H4 (cell line): ENCODE measurements around the gene C21orf58. TPM values are rescaled to one million over a fixed set of nuclear protein-coding genes. Genes with fewer than 3 reads are reported as not detected.

Experiments used
- DNase-seq: peaks from one replicate; pipeline ENCODE4 v3.0.0-alpha.2; 2015; ENCODE audit warnings: low spot score
- total RNA-seq: library from RNA; depleted of rRNA; stranded (reverse); fragments of >200 nt; shearing (Covaris generic); gene quantifications from 2 replicates; pipeline ENCODE4 v1.2.3, GENCODE V29; 2014

C21orf58 gene
- total RNA-seq, 1 experiment from 2014 or later = 7.7 TPM

DNA sequence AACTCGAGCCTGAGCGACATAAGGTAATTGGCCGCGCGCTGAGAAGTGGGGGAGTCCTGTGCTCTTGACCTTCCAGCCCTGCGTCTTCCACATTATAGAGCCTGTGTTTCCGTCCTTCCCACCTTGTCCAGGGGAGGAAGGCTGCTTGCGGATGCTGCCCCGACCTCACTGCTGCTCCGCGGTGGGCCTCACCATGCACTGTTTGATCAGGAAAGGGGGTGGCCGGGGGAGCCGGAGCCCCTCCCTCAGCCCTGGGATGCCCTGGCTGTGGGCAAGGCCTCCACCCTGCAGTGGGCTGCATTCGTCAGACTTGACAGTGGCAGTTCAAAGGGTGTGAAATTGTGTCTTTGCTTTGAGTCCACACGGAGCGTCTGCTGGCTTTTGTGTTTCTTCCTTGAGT lies 30.4 kb upstream of the C21orf58 start:
- DNase-seq = no peak

DNA sequence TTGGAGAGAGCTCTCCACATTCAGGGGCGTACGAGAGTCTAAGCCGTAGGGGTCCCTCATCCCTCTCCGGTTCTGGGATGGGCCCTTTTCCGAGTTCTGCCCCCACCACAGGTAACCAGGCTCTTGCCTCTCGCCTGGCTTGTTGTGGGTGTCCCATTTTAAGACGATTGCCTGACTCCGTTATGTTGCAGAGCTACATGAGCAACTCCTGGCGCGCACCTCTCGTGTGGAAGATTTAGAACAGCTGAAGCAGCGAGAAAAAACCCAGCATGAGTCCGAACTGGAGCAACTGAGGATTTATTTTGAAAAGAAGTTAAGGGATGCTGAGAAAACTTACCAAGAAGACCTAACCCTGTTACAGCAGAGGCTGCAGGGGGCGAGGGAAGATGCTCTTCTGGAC lies 29.2 kb upstream of the C21orf58 start:
- no peak for DNase-seq

DNA sequence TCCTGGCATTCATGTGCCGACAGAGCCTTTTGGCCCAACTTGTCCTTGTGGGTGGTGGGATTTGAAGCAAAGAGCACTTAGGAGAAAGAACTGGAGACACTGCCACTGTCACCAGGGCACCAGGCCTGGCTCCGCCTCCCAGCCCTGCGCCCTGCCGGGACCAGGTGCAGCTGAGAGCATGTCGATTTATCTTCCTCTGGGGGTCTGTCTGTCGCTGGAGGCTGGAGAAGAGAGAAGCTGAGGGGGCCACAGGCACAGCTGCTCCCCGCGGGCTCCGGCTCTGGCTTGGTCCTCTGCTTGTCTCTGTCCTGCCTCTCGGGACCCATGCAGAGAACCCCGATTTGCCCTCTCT lies 28.5 kb upstream of the C21orf58 start:
- no peak for DNase-seq

DNA sequence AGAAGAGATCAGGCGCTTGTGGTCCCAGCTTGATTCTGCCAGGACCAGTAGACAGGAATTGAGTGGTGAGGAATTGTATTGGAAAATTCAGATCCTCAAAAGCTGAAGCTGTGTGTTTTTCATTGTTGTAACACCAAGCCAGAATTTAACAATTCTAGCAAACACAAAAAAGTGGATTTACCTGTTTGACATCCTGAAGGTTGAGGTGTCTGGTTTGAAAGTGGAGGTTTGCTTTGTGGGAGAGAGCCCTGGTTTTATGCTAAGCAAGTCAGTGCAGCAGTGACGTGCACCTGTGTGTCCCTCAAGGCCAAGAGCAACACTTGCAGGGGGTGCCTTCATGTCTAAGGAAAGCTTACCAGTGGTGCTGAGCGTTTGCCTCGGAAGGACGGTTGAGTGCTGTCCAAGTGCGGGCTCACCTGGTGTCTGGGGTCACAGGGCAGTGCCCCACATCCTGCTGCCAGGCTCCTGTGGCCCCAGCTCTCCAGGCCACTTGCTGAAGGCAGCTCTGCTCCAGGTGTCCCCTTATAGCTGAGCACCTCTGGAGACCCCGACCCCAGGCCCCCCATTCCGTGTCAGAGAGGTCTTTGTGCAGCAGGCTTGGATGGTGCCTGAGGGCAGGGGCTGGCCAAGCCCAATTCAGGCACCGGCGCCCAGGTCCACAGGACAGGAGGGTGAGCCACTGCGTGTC lies 27.9 kb upstream of the C21orf58 start:
- DNase-seq = no peak

DNA sequence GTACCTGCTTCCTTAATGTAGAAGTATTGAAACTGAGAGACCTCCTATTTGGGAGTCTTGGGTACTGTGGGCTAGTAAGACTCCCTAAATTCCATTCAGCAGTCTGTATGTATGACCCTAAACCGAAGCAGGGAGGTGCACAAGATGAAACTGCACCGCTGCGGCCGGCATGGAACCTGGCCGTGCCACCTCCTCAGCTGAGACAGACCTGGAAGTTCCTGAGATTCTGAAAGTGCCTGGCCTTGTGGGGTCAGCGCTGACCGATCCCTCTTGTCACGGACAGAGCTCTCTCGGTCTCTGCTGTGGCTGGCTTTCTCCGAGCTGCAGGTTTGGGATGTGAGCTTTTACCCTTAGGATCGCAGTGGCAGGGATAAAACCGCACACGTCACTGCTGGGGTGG lies 27.3 kb upstream of the C21orf58 start:
- DNase-seq = no peak

DNA sequence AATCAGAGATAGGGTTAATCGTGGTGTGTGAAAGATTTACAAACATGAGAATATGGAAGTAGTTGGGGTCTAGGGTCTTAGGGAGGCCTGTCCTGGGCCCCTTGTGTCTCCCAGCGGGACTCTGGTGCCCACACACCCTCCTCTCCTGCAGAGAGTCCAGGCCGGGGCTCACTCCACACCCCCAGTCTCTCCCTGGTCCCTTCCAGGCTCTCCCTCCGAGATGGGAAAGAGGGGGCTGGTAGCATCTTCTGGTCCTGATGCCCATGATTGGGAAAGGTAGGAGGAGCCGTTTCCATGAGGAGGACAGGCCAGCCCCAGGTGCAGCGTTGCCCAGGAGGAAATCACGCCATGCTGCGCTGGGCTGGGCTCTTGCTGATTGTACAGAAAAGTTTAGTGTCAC lies 26.9 kb upstream of the C21orf58 start:
- DNase-seq = no peak

DNA sequence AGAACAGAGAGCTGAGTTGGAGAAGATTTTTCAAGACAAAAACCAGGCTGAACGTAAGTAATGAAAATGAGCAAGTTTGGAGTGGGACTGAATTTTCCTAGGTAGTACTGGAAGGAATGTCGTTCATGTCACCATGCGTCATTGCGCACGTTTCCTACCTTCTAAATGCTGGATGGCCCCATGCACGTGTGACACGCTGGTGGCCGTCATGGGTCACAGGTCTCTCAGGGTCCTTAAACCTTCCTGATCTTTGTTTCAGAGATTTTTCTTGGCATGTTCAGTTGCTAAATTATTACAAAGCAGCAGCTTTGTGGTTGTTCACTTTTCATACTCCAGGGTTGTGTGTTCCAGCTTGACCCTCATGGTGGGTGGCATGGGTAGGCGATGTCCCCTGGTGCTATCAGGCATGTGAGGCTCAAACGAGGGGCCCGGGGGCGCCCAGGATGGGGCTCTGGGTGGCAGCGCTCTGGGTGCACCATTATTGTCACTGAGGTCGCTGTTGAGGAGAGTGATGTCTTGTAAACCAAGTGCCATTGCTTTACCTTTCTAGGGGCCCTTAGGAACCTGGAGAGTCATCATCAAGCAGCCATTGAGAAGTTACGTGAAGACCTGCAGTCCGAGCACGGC lies 25.6 kb upstream of the C21orf58 start:
- DNase-seq = no peak

DNA sequence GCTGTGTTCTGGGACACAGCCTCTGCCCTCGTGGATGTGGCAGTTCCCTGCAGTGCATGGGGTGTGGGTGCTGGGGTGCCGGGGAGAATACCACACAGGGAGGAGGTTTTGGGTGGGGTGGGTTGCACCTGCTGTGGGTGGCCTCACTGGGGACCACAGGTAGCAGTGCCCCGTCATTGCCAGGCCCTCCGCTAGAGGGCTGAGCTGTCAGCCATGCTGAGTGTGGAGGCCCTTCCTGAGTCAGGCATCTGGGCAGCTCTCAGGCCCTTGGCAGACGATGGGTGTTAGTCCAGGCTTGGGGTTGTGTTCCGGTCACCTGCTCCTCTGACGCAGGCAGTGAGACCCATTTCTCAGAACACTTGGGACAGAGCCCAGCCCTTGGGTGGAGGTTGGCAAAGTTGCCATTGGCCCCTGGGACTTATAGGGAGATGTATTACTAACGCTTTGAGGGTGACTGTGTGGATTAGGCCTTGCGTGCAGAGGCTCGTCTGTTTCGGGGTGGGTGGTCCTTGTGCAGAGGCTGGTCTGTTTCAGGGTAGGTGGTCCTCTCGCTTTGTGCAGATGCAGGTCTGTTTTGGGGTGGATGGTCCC lies 24.2 kb upstream of the C21orf58 start:
- DNase-seq = no peak

DNA sequence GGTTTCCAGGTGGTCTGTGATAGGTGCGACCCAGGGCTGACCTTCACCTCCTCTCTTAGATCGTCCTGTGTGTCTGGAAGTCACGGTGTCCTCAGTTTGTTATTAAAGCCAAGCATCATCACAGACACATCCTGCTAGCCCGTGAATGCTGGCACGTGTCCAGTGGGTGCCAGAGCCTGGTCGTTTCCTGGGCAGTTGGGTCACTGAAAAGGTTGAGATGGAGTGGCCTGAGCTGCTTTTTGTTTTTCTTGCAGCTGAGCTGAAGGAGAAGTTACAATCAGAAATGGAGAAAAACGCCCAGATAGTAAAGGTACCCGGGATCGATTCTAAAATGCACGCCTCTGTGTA lies 23.5 kb upstream of the C21orf58 start:
- DNase-seq = no peak

- no peak for DNase-seq
These were observed 22.9 kb upstream of the C21orf58 start for GRCh38 chr21:46346296-46347202.

DNA sequence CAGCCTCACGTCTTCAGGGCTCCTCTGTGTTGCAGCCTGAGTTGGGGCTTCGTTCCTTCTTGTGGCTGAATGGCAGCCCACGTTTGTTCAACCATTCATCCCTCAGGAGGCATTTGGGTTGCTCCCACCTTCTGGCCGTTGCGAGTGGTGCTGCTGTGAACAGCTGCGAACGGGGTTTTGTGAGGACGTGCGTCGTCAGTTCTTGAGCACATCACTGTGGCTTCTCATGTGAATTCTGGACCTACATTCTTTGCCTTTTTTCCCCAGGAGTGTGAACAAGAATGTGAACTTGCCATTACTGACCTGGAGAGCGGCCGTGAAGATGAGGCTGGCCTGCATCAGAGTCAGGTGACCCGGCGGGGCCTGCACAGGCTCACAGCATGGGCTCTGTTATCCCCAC lies 22.2 kb upstream of the C21orf58 start:
- no peak for DNase-seq

- DNase-seq = no peak
These were observed 20.7 kb upstream of the C21orf58 start for GRCh38 chr21:46344219-46344915.

GRCh38 chr21:46340998-46341397 lies 17.3 kb upstream of the C21orf58 start:
- DNase-seq = no peak

- no peak for DNase-seq
These were observed 12.9 kb upstream of the C21orf58 start for GRCh38 chr21:46336603-46337002.

DNA sequence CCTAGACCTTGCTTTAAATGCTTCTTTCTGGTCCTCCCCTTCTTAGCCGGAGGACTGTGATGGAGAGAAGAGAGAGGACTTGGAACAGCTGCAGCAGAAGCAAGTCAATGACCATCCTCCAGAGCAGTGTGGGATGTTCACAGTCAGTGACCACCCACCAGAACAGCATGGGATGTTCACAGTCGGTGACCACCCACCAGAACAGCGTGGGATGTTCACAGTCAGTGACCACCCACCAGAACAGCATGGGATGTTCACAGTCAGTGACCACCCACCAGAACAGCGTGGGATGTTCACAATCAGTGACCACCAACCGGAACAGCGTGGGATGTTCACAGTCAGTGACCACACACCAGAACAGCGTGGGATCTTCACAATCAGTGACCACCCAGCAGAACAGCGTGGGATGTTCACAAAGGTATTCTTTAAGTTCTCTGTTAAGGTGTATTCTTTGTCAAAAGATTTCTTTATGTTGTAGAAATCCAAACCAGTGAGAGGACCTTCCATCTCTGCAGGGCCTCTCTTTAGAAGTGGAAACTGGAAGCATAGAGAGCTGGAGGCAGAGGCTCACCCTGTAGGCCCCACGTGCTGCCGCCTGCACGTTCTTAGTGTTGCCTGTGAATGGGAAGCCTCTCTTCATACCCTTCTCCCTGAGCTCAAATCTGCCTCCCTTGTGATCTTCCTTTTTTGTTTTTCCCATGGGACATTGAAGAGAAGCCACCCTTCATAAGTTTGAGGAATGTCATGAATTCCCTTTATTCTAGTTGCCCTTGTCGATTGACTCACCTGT lies 10.9 kb upstream of the C21orf58 start:
- DNase-seq = no peak

- DNase-seq = no peak
These were observed 6.1 kb upstream of the C21orf58 start for GRCh38 chr21:46329796-46330195.

DNA sequence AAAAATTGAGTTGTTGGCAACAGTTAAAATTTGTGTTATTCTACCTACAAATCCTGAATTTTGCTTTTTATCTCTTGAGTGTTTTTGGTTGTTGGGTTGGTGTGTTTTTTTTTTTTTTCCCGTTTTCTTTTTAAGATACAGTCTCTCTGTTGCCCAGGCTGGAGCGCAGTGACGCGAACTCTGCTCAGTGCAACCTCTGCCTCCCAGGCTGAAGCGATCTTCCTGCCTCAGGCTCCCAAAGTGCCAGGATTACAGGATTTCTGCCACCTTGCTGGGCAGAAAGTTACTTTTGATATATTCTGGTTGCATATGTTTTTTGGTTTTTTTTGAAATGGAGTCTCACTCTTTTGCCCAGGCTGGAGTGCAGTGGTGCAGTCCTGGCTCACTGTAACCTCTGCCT lies 4.5 kb upstream of the C21orf58 start:
- DNase-seq = no peak

GRCh38 chr21:46327711-46328110 lies 4.0 kb upstream of the C21orf58 start:
- DNase-seq = no peak

- no peak for DNase-seq
These were observed 2.5 kb upstream of the C21orf58 start for GRCh38 chr21:46326110-46326703.

DNA sequence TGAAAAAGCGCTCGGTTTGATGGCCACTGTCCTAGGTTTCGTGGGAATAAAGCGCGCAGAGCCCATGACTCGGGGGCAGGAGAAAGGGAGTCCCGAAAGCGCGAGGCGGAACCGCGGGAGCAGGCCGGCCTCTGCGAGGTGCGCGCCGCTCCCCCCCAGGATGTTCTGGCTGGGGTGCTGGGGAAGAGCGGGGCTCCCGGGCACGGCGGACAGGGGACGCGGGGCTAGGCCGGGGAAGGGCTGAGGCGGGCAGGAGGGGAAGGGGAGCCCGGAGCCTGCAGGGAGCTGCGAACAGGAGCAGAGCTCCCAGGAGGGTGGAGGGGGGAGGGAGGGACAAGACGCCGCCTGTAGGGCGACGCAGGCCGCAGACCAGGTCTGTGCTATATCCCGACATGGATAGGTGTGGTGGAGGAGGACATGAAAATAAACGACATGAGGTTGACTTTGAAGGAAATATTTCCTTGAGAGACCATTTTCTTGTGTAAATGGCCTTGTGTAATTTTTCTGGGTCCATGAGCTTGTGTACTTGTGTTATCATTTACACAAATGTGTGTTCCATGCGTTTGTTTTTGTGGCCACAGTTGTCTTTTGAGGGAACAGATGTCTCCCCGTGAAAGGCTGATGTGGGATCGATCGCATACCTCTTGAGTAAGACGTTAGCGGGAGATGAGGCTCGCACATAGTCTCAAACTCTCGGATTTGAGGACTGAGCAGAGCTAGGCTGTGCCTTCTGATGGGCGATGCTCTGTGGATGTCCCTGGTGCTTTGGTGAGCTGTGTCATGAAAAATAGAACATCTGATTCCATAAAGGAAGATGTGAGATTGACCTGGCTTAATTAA lies 1.6 kb upstream of the C21orf58 start:
- DNase-seq = peak; percentile 56
